GM12878 (cell line): ENCODE data around the gene DRC1.

ENCODE experiments used
- BCLAF1 ChIP-seq: fragments of 450-650 bp; IDR thresholded peaks from 2 replicates; pipeline ENCODE4 v1.6.1; 2017; ENCODE audit warnings: antibody characterized with exemption, mild to moderate bottlenecking, moderate library complexity
- BHLHE40 ChIP-seq, 2 experiments: fragments of 450-650 bp in 1 of 2; IDR thresholded peaks; 2 replicates each; pipeline ENCODE4 v1.6.1; 2011 to 2017; ENCODE audit warnings: low read depth in 2 of 2, borderline replicate concordance in 1 of 2, improper control_type of control experiment in 1 of 2, low read length in 1 of 2, mild to moderate bottlenecking in 1 of 2
- CHD1 ChIP-seq: IDR thresholded peaks from 2 replicates; pipeline ENCODE4 v1.6.1; 2012; ENCODE audit warnings: low read depth, low read length, improper control_type of control experiment
- FOXM1 ChIP-seq: IDR thresholded peaks from 2 replicates; pipeline ENCODE4 v1.6.1; 2012; ENCODE audit warnings: low read depth, mild to moderate bottlenecking, inconsistent platforms, low read length, moderate library complexity
- RB1 ChIP-seq: fragments of 450-650 bp; formaldehyde crosslinking; IDR thresholded peaks from 2 replicates; pipeline ENCODE4 v1.6.1; 2017; ENCODE audit warnings: mild to moderate bottlenecking, borderline replicate concordance
- ZBTB33 ChIP-seq: fragments of 450-650 bp; IDR thresholded peaks from 2 replicates; pipeline ENCODE4 v1.6.1; 2017; ENCODE audit warnings: mild to moderate bottlenecking
- TF ChIP-seq, protein P1 (sequence below): fragments of 450-650 bp; IDR thresholded peaks from 2 replicates; pipeline ENCODE4 v1.6.1; 2017; ENCODE audit warnings: mild to moderate bottlenecking, moderate library complexity
- TF ChIP-seq, protein P2 (sequence below): fragments of 450-650 bp; formaldehyde crosslinking; IDR thresholded peaks from 2 replicates; pipeline ENCODE4 v1.5.0; 2022; ENCODE audit warnings: mild to moderate bottlenecking, missing genetic modification characterization

DNA sequence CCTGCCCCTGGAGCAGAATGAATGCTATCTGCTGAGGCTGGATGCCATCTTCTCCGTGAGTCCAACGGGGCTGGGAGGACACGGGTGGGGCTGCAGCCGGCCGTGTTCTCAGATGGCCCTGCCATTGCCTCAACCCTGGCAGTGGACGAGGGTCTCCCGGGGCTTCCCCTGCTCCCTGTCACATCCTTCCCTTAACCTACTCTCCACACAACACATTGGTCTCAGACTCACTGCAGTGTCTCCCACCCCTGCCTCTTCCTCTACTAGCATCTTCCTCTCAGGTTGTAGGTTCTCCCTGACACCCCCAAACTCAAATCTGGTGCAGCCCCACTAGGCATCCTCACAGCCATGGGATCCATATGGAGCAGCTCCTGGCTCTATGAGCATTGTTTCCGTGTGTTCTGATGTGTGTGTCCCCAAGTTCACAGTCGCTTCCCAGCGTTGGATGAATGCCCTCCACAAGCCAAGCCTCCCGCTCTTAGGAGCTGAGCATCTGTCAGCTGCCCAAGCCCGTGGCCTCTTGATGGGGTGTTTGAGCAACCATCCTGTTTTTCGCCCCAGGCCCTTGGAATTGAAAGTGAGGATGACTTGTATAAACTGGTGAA lies 48.4 kb downstream of the DRC1 start:
- TF ChIP-seq BHLHE40 (IDR thresholded peaks at IDR 0.05; ENCODE audit: borderline replicate concordance in 1 of 2, low read depth in 2 of 2, low read length in 1 of 2) (no peak), FOXM1 (no peak), ZBTB33 (no peak), RB1 (no peak), BCLAF1 (no peak), CHD1 (no peak)
- TF ChIP-seq, protein P1, sequence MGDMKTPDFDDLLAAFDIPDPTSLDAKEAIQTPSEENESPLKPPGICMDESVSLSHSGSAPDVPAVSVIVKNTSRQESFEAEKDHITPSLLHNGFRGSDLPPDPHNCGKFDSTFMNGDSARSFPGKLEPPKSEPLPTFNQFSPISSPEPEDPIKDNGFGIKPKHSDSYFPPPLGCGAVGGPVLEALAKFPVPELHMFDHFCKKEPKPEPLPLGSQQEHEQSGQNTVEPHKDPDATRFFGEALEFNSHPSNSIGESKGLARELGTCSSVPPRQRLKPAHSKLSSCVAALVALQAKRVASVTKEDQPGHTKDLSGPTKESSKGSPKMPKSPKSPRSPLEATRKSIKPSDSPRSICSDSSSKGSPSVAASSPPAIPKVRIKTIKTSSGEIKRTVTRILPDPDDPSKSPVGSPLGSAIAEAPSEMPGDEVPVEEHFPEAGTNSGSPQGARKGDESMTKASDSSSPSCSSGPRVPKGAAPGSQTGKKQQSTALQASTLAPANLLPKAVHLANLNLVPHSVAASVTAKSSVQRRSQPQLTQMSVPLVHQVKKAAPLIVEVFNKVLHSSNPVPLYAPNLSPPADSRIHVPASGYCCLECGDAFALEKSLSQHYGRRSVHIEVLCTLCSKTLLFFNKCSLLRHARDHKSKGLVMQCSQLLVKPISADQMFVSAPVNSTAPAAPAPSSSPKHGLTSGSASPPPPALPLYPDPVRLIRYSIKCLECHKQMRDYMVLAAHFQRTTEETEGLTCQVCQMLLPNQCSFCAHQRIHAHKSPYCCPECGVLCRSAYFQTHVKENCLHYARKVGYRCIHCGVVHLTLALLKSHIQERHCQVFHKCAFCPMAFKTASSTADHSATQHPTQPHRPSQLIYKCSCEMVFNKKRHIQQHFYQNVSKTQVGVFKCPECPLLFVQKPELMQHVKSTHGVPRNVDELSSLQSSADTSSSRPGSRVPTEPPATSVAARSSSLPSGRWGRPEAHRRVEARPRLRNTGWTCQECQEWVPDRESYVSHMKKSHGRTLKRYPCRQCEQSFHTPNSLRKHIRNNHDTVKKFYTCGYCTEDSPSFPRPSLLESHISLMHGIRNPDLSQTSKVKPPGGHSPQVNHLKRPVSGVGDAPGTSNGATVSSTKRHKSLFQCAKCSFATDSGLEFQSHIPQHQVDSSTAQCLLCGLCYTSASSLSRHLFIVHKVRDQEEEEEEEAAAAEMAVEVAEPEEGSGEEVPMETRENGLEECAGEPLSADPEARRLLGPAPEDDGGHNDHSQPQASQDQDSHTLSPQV, result no peak
- TF ChIP-seq, protein P2, sequence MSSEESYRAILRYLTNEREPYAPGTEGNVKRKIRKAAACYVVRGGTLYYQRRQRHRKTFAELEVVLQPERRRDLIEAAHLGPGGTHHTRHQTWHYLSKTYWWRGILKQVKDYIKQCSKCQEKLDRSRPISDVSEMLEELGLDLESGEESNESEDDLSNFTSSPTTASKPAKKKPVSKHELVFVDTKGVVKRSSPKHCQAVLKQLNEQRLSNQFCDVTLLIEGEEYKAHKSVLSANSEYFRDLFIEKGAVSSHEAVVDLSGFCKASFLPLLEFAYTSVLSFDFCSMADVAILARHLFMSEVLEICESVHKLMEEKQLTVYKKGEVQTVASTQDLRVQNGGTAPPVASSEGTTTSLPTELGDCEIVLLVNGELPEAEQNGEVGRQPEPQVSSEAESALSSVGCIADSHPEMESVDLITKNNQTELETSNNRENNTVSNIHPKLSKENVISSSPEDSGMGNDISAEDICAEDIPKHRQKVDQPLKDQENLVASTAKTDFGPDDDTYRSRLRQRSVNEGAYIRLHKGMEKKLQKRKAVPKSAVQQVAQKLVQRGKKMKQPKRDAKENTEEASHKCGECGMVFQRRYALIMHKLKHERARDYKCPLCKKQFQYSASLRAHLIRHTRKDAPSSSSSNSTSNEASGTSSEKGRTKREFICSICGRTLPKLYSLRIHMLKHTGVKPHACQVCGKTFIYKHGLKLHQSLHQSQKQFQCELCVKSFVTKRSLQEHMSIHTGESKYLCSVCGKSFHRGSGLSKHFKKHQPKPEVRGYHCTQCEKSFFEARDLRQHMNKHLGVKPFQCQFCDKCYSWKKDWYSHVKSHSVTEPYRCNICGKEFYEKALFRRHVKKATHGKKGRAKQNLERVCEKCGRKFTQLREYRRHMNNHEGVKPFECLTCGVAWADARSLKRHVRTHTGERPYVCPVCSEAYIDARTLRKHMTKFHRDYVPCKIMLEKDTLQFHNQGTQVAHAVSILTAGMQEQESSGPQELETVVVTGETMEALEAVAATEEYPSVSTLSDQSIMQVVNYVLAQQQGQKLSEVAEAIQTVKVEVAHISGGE (CRISPR knock-in tag), result no peak
